Measurements from ENCODE around the gene CBLN3.

Gene CBLN3

DNA sequence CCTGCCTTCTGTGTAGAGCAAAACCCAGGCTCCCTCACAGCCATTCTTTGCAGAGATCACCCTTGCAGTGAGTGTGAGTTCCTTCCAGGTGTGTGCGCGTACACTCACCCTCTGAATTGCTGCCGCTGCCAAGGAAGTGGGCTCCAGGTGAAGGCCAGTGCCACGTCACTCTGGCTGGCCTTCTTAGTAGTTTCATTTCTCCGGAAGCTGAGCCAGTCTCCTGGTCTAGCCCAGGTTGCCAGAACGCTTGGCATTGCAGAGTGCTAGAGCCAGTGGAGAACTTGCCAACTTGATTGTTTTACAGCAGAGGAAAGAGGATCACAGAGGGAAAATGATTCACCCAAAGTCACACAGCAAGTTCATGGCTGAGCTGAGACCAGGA is 11.0 kb downstream of the CBLN3 start:
- DNase-seq: no peak
- Mint-ChIP-seq H3K9me3 (no peaks in the 10 kb centered on the region), H3K27me3 (peaks cover 11% of the 10 kb centered on the region), H3K4me3 (no peak overlapping the region), H3K4me1 (no peaks in the 10 kb centered on the region), H3K27ac (peak overlapping the region in 1 of 2 donors; percentile 67)
- no peak for ATAC-seq

DNA sequence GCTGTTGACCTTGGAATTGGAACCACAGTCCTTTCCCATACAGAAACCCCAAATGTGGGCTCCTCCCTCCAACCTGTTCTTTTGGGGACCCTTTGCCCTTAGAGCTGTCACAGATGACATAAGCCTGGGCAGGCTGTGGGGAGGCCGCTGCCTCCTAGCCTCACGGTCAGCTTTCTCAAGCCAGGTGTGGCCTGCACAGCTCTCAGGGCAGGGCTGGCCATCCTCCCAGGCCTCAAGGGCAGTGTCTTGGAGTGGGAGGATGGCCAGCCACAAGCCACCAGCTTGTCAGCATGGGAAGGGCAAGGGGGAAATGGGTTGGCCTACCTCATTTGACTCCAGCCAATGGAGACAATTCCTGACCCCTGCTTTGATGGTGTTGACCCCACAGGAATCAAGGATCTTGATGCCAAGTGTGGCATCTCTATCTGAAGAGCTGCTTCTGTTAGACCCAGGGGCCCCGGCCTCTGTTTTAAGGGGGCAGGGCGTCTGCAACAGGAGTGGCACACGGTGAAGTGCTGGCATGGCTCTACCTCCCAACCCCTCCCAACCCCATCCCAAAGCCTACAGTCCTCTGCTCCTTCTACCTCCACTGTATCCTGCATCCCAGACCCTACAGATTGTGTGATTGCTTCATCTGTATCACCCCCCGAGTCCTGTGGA is 11.5 kb downstream of the CBLN3 start:
- H3K4me1 Mint-ChIP-seq: no peaks in the 10 kb centered on the region
- no peak for ATAC-seq
- H3K4me3 Mint-ChIP-seq: no peak overlapping the region
- DNase-seq: no peak
- H3K27me3 Mint-ChIP-seq: peaks cover 11% of the 10 kb centered on the region
- H3K9me3 Mint-ChIP-seq: no peaks in the 10 kb centered on the region
- H3K27ac Mint-ChIP-seq: peak overlapping the region; percentile 67 to 79

DNA sequence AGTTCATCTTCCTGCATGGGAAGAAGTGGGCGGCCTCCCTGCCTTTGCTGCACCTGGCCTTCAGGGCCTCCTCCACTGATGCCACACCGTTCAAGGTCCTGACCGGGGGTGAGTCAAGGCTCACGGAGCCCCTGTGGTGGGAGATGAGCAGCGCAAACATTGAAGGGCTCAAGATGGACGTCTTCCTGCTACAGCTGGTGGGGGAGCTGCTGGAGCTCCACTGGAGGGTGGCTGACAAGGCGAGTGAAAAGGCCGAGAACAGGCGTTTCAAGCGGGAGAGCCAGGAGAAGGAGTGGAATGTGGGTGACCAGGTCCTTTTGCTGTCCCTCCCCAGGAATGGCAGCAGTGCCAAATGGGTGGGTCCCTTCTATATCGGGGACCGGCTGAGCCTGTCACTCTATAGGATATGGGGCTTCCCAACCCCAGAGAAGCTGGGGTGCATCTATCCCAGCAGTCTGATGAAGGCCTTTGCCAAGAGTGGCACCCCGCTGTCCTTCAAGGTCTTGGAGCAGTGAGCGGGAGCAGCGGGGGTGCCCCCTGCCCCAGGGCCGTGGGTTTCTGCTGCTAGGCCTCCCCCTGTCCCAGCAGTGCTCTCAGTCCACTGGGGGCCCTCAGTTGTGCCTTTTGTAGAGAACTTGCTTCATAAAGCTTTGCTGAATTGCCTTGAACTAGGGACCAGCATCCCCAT is 12.4 kb downstream of the CBLN3 start:
- no peaks in the 10 kb centered on the region for H3K4me1 Mint-ChIP-seq
- DNase-seq: no peak
- no peaks in the 10 kb centered on the region for H3K9me3 Mint-ChIP-seq
- H3K27ac Mint-ChIP-seq: no peak overlapping the region
- no peak overlapping the region for H3K4me3 Mint-ChIP-seq
- no peak for ATAC-seq
- peaks cover 11% of the 10 kb centered on the region for H3K27me3 Mint-ChIP-seq

DNA sequence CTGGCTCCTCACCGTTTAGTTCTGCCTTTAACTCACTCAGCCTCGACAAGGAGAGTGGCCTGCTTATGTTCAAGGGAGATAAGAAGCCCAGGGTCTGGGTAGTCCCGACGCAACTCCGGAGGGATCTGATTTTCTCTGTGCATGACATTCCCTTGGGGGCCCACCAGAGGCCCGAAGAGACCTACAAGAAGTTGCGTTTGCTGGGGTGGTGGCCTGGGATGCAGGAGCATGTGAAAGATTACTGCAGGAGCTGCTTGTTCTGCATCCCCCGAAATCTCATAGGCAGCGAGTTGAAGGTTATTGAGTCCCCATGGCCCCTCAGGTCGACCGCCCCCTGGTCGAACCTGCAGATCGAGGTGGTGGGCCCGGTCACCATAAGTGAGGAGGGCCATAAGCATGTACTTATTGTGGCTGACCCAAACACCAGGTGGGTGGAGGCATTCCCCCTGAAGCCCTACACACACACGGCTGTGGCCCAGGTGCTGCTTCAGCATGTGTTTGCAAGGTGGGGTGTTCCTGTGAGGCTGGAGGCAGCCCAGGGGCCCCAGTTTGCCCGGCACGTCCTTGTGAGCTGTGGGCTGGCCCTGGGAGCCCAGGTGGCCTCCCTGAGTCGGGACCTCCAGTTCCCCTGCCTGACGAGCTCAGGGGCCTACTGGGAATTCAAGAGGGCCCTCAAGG is 13.1 kb downstream of the CBLN3 start:
- Mint-ChIP-seq H3K4me3 (no peak overlapping the region), H3K4me1 (no peaks in the 10 kb centered on the region), H3K9me3 (no peaks in the 10 kb centered on the region), H3K27me3 (peaks cover 11% of the 10 kb centered on the region), H3K27ac (no peak overlapping the region)
- no peak for ATAC-seq
- no peak for DNase-seq

DNA sequence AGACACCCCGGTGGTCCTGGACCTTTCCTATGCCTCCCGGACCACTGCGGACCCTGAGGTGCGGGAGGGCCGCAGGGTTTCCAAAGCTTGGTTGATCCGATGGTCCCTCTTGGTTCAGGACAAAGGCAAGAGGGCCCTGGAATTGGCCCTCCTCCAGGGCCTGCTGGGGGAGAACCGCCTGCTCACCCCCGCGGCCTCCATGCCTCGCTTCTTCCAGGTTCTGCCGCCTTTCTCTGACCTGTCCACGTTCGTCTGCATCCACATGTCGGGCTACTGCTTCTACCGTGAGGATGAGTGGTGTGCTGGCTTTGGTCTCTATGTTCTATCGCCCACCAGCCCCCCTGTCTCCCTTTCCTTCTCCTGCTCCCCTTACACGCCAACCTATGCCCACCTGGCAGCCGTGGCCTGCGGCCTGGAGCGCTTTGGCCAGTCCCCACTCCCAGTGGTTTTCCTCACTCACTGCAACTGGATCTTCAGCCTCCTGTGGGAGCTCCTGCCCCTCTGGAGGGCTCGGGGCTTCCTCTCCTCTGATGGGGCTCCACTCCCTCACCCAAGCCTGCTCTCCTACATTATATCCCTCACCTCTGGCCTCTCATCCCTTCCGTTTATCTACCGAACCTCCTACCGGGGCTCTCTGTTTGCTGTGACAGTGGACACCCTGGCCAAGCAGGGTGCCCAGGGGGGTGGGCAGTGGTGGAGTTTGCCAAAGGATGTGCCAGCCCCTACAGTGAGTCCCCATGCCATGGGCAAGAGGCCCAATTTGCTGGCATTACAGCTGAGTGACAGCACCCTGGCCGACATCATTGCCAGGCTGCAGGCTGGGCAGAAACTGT is 13.8 kb downstream of the CBLN3 start:
- ATAC-seq: no peak
- Mint-ChIP-seq H3K4me1 (no peaks in the 10 kb centered on the region), H3K27me3 (peaks cover 11% of the 10 kb centered on the region), H3K27ac (peak overlapping the region; percentile 24 to 36), H3K9me3 (no peaks in the 10 kb centered on the region), H3K4me3 (no peak overlapping the region)
- DNase-seq: no peak

DNA sequence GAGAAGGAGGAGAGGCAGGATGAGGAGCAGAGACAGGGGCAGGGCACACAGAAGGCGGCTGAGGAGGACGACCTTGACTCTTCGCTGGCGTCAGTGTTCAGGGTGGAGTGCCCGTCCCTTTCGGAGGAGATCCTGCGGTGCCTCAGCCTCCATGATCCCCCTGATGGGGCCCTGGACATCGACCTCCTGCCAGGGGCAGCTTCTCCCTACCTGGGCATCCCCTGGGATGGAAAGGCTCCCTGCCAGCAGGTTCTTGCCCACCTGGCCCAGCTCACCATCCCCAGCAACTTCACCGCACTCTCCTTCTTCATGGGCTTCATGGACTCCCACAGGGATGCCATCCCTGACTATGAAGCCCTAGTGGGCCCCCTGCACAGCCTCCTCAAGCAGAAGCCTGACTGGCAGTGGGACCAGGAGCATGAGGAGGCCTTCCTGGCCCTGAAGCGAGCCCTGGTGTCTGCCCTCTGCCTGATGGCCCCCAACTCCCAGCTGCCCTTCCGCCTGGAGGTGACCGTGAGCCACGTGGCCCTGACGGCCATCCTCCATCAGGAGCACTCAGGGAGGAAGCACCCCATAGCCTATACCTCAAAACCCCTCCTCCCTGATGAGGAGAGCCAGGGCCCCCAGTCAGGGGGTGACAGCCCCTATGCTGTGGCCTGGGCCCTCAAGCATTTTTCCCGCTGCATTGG is 14.6 kb downstream of the CBLN3 start:
- ATAC-seq (peak; percentile 13), DNase-seq (no peak)
- Mint-ChIP-seq H3K27ac (peak overlapping the region in 1 of 2 donors; percentile 68), H3K9me3 (no peaks in the 10 kb centered on the region), H3K4me1 (no peaks in the 10 kb centered on the region), H3K27me3 (peaks cover 11% of the 10 kb centered on the region), H3K4me3 (no peak overlapping the region)

DNA sequence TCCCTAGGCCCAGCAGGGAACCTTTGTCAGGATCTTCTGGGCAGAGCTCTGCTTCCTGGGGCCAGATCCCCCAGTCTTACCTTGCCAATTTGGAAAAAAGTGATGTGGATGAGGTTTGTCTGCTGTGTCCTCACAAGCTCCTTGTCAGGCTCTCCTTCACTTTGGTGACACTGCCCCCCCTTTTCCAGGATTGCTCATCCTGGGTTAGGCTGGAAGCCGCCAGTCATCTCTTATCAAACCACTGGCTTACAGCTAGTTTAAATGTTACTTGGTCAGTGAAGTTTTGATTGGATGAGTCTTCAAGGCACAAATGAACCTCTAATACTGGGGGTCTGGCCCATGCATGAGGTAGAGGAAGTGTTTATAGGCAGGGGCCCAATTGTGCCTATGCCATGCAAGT is 15.4 kb downstream of the CBLN3 start:
- ATAC-seq: no peak
- Mint-ChIP-seq H3K9me3 (no peaks in the 10 kb centered on the region), H3K4me3 (no peak overlapping the region), H3K27ac (no peak overlapping the region), H3K27me3 (peaks cover 4% of the 10 kb centered on the region), H3K4me1 (no peaks in the 10 kb centered on the region)
- DNase-seq: no peak

DNA sequence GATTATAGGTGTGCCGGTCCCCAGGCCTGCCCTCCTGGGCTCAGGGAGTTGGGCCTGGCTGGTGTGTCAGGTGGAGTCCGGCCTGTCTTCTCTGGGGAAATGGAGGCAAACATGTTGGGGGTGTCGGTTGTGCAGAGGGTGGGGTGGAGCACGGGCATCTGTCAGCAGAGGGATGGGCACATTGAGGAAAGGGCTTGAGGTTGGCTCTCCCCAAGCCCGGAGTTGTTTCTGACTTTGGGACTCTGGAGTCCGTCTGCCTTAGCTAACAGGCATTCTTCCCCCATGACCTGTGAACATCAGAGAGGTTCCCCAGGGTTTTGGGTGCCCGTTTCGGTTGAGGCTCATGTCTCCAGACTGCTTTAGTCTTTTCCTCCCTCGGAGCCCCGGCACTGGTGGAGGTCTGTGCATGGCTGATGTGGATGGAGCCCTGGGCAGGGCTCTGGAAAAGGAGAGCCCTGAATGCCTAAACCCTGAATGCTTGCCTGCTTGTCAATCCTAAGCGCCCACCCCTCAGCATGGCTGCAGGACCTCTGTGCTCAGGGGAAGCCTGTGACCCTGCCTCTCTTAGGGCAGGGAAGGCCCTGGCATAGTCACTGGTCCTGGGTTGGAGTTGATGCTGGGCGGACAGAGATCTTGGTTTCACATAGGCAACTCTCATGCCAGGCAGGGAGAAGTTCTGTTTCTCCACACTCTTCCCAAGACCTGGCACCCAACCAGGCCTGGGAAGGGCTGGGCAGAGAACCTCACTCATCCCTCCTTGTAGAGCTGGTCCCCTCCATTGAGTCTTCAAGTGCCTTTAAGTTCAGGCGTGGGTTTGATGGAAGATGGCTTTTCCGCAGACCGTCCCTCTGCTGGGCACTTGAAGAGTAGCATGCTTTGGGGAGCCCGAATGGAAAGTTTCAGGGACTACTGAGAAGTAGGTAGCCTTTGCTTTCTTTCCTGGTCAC is 17.8 kb downstream of the CBLN3 start:
- Mint-ChIP-seq H3K4me3 (no peak overlapping the region), H3K27ac (no peak overlapping the region), H3K27me3 (no peaks in the 10 kb centered on the region), H3K4me1 (no peaks in the 10 kb centered on the region), H3K9me3 (no peaks in the 10 kb centered on the region)
- no peak for DNase-seq
- ATAC-seq: peak; percentile 58

DNA sequence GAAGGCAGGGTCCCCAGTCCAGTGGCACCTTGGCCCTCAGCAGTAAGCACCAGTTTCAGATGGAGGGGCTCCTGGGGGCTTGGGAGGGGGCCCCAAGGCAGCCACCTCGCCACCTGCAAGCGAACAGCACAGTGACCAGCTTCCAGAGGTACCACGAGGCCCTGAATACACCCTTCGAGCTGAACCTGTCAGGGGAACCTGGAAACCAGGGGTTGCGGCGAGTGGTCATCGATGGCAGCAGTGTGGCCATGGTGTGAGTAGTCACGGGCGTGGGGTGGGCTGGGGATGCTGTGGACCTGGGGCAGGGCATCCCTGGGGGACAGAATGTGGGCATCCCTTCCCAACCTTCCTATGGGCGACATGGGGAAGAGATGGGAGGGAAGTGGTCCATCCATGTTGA is 19.5 kb downstream of the CBLN3 start:
- Mint-ChIP-seq H3K9me3 (no peaks in the 10 kb centered on the region), H3K27ac (no peak overlapping the region), H3K4me3 (no peak overlapping the region), H3K27me3 (no peaks in the 10 kb centered on the region), H3K4me1 (no peaks in the 10 kb centered on the region)
- no peak for ATAC-seq
- no peak for DNase-seq

DNA sequence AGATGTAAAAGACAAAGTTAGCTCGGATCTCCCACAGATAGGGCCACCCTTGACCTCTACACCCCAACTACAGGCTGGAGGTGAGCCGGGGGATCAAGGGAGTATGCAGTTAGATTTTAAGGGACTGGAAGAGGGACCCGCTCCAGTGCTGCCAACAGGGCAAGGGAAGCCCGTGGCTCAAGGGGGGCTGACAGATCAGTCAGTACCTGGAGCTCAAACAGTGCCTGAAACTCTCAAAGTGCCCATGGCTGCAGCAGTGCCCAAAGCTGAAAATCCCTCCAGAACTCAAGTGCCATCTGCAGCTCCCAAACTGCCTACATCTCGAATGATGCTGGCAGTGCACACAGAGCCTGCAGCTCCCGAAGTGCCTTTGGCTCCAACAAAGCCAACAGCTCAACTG is 20.3 kb downstream of the CBLN3 start:
- DNase-seq (no peak), ATAC-seq (no peak)
- Mint-ChIP-seq H3K9me3 (no peaks in the 10 kb centered on the region), H3K4me3 (no peak overlapping the region), H3K27me3 (peaks cover 3% of the 10 kb centered on the region), H3K27ac (no peak overlapping the region), H3K4me1 (no peaks in the 10 kb centered on the region)

DNA sequence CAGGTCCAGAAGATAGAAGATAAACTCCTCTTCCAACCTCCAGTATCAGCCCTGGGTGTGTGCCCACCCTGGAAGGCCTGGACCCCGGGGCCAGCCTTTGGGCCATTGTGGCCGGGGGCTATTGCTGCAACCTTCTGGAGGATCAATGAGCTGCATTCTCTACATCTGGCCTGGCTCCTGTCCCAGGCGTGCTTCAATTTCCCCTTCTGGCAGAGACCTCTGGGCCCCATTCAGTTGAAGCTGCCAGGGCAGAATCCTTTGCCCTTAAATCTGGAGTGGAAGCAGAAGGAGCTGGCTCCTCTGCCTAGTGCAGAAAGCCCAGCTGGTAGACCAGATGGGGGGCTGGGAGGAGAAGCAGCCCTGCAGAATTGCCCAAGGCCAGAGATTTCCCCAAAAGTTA is 20.7 kb downstream of the CBLN3 start:
- Mint-ChIP-seq H3K4me1 (no peaks in the 10 kb centered on the region), H3K4me3 (no peak overlapping the region), H3K27me3 (peaks cover 7% of the 10 kb centered on the region), H3K27ac (peak overlapping the region in 1 of 2 donors; percentile 59), H3K9me3 (no peaks in the 10 kb centered on the region)
- no peak for DNase-seq
- no peak for ATAC-seq

DNA sequence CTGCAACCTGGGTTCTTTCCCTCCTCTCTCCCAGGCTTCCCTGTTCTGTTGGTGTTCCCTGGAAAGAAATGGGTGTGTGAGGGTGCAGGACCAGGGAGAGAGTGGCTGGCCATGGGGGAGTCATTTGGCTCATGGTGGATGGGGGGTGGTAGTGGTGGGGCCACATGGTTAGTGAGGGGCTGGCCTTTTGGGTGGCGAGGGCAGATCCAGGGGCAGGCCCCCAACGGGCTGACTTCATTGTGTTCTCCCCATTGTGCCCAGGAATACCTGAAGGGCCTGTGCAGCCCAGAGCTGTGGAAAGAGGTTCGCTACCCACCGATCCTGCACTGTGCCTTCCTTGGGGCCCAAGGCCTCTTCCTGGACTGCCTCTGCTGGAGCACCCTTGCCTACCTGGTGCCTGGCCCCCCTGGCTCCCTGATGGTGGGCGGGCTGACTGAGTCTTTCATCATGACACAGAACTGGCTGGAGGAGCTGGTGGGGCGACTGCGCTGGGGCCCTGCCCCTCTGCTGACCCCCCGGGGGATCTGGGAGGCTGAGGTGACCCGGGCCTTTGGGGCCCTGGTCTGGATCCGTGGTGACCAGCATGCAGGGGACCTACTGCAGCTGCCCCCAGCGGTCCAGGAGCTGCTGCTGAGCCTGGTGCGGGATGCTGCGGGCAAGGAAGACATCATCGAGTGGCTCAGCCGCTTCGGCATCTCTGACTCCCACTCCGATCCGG is 21.7 kb downstream of the CBLN3 start:
- DNase-seq (no peak), ATAC-seq (no peak)
- Mint-ChIP-seq H3K4me3 (no peak overlapping the region), H3K27me3 (peaks cover 17% of the 10 kb centered on the region), H3K4me1 (no peaks in the 10 kb centered on the region), H3K27ac (peak overlapping the region in 1 of 2 donors; percentile 27), H3K9me3 (no peaks in the 10 kb centered on the region)

DNA sequence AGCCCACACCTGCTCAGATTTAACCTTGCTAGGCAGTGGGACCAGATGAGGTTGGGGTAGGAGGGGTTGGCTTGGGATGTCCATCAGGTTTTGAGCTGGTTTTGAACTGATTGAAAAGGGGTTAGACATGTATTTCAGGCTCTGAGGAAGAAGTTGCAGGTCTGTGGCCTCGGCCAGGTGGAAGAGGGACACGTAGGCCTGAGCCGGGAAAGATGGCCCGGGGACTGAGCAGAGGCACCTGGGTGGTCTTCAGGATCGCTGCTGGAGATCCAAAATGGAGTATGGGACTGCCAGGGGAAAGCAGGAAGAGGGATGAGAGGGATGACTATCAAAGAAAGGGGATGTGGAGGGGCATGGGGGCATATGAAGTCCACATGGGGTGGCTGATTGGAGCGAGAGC is 23.1 kb downstream of the CBLN3 start:
- Mint-ChIP-seq H3K27me3 (peaks cover 18% of the 10 kb centered on the region), H3K27ac (no peak overlapping the region), H3K4me1 (peaks cover 5% of the 10 kb centered on the region), H3K9me3 (no peaks in the 10 kb centered on the region), H3K4me3 (no peak overlapping the region)
- ATAC-seq: no peak
- DNase-seq: no peak

DNA sequence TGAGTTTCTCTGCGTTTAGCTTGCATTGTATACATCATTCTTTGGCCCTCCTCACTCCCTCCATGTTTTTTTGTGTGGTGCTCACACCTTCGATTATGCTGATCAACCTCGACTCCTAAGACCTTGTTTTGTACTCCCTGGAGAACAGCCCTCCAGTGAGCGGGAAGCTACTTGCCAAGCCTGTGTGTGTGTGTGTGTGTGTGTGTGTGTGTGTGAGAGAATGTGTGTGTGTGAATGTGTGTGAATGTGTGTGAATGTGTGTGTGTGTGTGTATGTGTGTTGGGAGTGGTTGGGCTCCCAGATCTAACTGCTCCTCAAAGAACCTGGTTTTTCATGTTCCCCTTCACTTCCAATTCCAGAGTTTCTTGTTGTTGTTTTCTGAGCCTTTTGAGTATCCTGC is 24.7 kb downstream of the CBLN3 start:
- Mint-ChIP-seq H3K9me3 (no peaks in the 10 kb centered on the region), H3K27me3 (peaks cover 26% of the 10 kb centered on the region), H3K4me3 (no peak overlapping the region), H3K27ac (no peak overlapping the region), H3K4me1 (peaks cover 5% of the 10 kb centered on the region)
- DNase-seq (no peak), ATAC-seq (no peak)
